Upper lobe of right lung (tissue), 1 donor: Measurements from ENCODE around the gene NHEJ1. TPM values are rescaled to one million over a fixed set of nuclear protein-coding genes. Genes with fewer than 3 reads are reported as not detected.

Experiments
- ATAC-seq: fragments of 200-7000 bp; cut with Tn5 transposase; one replicate; pipeline ENCODE4 v1.9.1; 2020; ENCODE audit warnings: mild to moderate bottlenecking, moderate library complexity
- DNase-seq: peaks from one replicate; pipeline ENCODE4 v3.0.0-alpha.2; 2020
- H3K27ac ChIP-seq: fragments of 200-600 bp; one replicate; pipeline ENCODE4 v1.8.0; 2022
- H3K27me3 ChIP-seq: fragments of 200-600 bp; one replicate; pipeline ENCODE4 v1.8.0; 2022; ENCODE audit warnings: mild to moderate bottlenecking
- H3K36me3 ChIP-seq: fragments of 200-600 bp; one replicate; pipeline ENCODE4 v1.8.0; 2022
- H3K4me1 ChIP-seq: fragments of 200-600 bp; one replicate; pipeline ENCODE4 v1.8.0; 2022
- H3K4me3 ChIP-seq: fragments of 200-600 bp; one replicate; pipeline ENCODE4 v1.8.0; 2022; ENCODE audit warnings: mild to moderate bottlenecking
- H3K9me3 ChIP-seq: fragments of 200-600 bp; one replicate; pipeline ENCODE4 v1.8.0; 2022
- intact Hi-C: fragments of 100-400 bp; cut with DNase I; formaldehyde crosslinking; loops from one replicate; pipeline ENCODE4 v1.11.0; 2022
- total RNA-seq: library from RNA; stranded (reverse); fragmentation: NEBNext Ultra II Directional; extraction: Animal tissue kit (Norgen Biotek cat#: 25700); gene quantifications from one replicate; pipeline ENCODE4 v1.2.1, GENCODE V29; 2021
- TF ChIP-seq, protein P1 (sequence below): fragments of 200-600 bp; IDR thresholded peaks from one replicate; pipeline ENCODE4 v1.8.0; 2022; ENCODE audit warnings: antibody characterized with exemption
- donor health status: DM: no; HTN: yes; CAD: no; lungs with severe emphysema.

Gene NHEJ1
- total RNA-seq, 1 donor from 2014 or later, result 14.3 TPM

DNA sequence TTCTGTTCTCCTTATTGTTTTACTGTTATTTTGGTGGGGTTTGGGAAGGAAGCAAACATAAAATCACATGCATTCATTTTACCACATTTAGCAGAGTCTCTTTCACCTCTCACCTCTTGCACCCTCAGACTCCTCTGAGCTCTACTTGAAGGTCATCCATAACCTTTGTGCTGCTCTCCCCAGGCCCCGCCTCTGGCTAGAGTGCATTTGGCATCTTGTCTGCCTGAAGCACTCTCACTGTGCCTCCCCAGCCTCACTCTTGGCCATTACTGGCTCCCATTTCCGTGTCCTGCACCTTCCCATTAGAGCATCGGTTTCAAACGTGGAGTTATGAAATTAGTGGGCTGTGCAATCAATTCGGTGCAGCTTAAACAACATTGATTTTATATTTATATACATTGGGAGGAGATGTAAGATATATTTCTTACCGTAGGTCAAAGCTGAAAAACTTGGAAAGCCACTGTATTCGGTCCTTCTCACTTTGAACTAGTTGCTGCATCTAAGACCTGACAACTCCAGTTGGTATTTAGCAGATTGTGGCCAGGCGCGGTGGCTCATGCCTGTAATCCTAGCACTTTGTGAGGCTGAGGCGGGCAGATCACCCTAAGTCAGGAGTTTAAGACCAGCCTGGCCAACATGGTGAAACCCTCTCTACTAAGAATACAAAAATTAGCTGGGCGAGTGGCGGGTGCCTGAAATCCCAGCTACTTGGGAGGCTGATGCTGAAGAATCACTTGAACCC is 39.0 kb upstream of the NHEJ1 start:
- Histone ChIP-seq H3K27ac (no peak overlapping the region), H3K27me3 (no peaks in the 10 kb centered on the region), H3K4me3 (no peak overlapping the region), H3K4me1 (no peaks in the 10 kb centered on the region), H3K9me3 (no peaks in the 10 kb centered on the region), H3K36me3 (no peaks in the 10 kb centered on the region)
- no peak for ATAC-seq
- TF ChIP-seq, protein P1, sequence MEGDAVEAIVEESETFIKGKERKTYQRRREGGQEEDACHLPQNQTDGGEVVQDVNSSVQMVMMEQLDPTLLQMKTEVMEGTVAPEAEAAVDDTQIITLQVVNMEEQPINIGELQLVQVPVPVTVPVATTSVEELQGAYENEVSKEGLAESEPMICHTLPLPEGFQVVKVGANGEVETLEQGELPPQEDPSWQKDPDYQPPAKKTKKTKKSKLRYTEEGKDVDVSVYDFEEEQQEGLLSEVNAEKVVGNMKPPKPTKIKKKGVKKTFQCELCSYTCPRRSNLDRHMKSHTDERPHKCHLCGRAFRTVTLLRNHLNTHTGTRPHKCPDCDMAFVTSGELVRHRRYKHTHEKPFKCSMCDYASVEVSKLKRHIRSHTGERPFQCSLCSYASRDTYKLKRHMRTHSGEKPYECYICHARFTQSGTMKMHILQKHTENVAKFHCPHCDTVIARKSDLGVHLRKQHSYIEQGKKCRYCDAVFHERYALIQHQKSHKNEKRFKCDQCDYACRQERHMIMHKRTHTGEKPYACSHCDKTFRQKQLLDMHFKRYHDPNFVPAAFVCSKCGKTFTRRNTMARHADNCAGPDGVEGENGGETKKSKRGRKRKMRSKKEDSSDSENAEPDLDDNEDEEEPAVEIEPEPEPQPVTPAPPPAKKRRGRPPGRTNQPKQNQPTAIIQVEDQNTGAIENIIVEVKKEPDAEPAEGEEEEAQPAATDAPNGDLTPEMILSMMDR, result no peak
- DNase-seq, result no peak
- intact Hi-C loops, result no loop called here

- ATAC-seq (no peak), DNase-seq (no peak)
- no peak overlapping the region for H3K4me3 ChIP-seq
- no peaks in the 10 kb centered on the region for H3K9me3 ChIP-seq
- no peaks in the 10 kb centered on the region for H3K27me3 ChIP-seq
- intact Hi-C loops, result no loop called here
- H3K4me1 ChIP-seq, result no peaks in the 10 kb centered on the region
- H3K27ac ChIP-seq, result no peak overlapping the region
- no peaks in the 10 kb centered on the region for H3K36me3 ChIP-seq
- TF ChIP-seq, protein P1, result no peak
These were observed 38.4 kb upstream of the NHEJ1 start for GRCh38 chr2:219198974-219199373.

DNA sequence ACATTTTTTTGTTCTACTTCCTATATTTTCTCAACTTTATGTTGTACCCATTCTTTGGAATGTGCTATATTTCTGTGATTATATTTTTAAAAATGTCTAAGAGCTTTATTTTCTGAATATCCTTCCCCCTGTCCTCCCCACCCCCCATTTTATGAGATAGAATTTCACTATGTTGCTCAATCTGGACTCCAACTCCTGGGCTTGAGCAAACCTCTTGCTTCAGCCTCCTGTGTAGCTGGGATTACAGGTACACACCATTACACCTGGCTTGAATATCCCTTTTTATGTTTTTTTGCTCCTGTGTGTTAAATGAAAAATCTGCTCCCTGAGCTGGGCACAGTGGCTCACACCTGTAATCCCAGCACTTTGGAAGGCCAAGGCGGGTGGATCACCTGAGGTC is 36.8 kb upstream of the NHEJ1 start:
- no peak overlapping the region for H3K27ac ChIP-seq
- DNase-seq (no peak), ATAC-seq (no peak)
- no peaks in the 10 kb centered on the region for H3K9me3 ChIP-seq
- H3K36me3 ChIP-seq, result no peaks in the 10 kb centered on the region
- no peaks in the 10 kb centered on the region for H3K4me1 ChIP-seq
- intact Hi-C loops, result no loop called here
- TF ChIP-seq, protein P1, result no peak
- H3K27me3 ChIP-seq, result no peaks in the 10 kb centered on the region
- no peak overlapping the region for H3K4me3 ChIP-seq

DNA sequence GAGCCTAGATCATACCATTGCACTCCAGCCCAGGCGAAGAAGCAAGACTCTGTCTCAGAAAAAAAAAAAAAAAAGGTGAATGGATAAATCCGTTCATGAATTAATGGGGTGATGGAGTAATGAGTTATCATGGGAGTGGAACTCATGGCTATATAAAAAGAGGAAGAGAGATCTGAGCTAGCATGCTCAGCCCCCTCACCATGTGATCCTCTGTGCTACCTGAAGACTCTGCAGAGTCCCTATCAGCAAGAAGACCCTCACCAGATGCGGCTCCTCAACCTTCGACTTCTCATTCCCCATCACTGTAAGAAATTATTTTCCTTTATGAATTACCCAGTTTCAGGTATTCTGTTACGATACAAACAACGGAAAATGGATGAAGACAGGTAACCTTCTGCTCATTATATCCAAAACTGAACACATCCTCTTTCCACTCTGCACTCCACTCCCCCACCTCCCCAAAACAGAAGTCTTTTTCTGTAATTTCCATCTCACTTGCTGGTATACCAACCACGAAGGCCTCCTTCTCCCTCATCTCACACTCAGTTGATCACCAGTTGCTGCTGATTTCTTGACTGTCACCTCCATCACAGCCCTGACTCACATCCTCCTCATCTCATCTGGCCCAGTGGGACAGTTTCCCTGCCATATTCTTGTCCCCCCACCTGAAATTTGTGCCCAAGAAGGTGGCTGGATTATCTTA is 26.3 kb upstream of the NHEJ1 start:
- TF ChIP-seq, protein P1, result no peak
- Histone ChIP-seq H3K27ac (no peak overlapping the region), H3K36me3 (peaks cover 34% of the 10 kb centered on the region), H3K9me3 (no peaks in the 10 kb centered on the region), H3K27me3 (no peaks in the 10 kb centered on the region), H3K4me3 (no peak overlapping the region), H3K4me1 (no peaks in the 10 kb centered on the region)
- DNase-seq, result no peak
- intact Hi-C loops, result no loop called here
- no peak for ATAC-seq

- H3K27ac ChIP-seq, result no peak overlapping the region
- no peaks in the 10 kb centered on the region for H3K9me3 ChIP-seq
- intact Hi-C loops, result no loop called here
- peaks cover 8% of the 10 kb centered on the region for H3K4me1 ChIP-seq
- TF ChIP-seq, protein P1, result no peak
- DNase-seq (no peak), ATAC-seq (no peak)
- H3K36me3 ChIP-seq, result peaks cover 62% of the 10 kb centered on the region
- H3K27me3 ChIP-seq, result no peaks in the 10 kb centered on the region
- no peak overlapping the region for H3K4me3 ChIP-seq
These were observed 23.5 kb upstream of the NHEJ1 start for GRCh38 chr2:219184121-219184520.
